Ascending aorta (tissue), 2 donors: ENCODE measurements around the gene TM4SF1. TPM values are rescaled to one million over a fixed set of nuclear protein-coding genes. Genes with fewer than 3 reads are reported as not detected.

Source experiments
- DNase-seq, 2 donors: peaks; one replicate each; pipeline ENCODE4 v3.0.0-alpha.2; 2019; ENCODE audit warnings: low spot score in 2 of 2
- H3K27ac ChIP-seq, 2 donors: fragments of 200-600 bp; sonication (generic); one replicate each; pipeline ENCODE4 v1.5.1; 2016 to 2017; ENCODE audit warnings: mild to moderate bottlenecking in 1 of 2
- H3K27me3 ChIP-seq: fragments of 200-600 bp; sonication (generic); one replicate; pipeline ENCODE4 v1.5.1; 2017
- H3K36me3 ChIP-seq, 2 donors: fragments of 200-600 bp; sonication (generic); one replicate each; pipeline ENCODE4 v1.5.1; 2016
- H3K4me1 ChIP-seq, 2 donors: fragments of 200-600 bp; sonication (generic); one replicate each; pipeline ENCODE4 v1.5.1; 2016 to 2017; ENCODE audit warnings: mild to moderate bottlenecking in 1 of 2
- H3K4me3 ChIP-seq, 2 donors: fragments of 200-600 bp; sonication (generic); one replicate each; pipeline ENCODE4 v1.5.1; 2016 to 2017; ENCODE audit warnings: mild to moderate bottlenecking in 1 of 2
- H3K9me3 ChIP-seq, 2 donors: fragments of 200-600 bp; sonication (generic); one replicate each; pipeline ENCODE4 v1.5.1; 2016
- intact Hi-C: fragments of 100-400 bp; cut with DNase I; formaldehyde crosslinking; loops from one replicate; pipeline ENCODE4 v1.15.1; 2023
- total RNA-seq: library from RNA; depleted of rRNA; stranded (reverse); fragments of >200 nt; gene quantifications from one replicate; pipeline ENCODE4 v1.1.0, GENCODE V29; 2016
- TF ChIP-seq, protein P1 (sequence below), 3 experiments: fragments of 200-600 bp in 2 of 3; fragments of 450-650 bp in 1 of 3; sonication (generic) in 2 of 3; IDR thresholded peaks; one replicate each; pipeline ENCODE4 v1.5.1; 2016 to 2019; ENCODE audit warnings: antibody characterized with exemption in 3 of 3, mild to moderate bottlenecking in 1 of 3, moderate library complexity in 1 of 3

TM4SF1 gene
- total RNA-seq, 1 donor from 2014 or later, result 487 TPM

DNA sequence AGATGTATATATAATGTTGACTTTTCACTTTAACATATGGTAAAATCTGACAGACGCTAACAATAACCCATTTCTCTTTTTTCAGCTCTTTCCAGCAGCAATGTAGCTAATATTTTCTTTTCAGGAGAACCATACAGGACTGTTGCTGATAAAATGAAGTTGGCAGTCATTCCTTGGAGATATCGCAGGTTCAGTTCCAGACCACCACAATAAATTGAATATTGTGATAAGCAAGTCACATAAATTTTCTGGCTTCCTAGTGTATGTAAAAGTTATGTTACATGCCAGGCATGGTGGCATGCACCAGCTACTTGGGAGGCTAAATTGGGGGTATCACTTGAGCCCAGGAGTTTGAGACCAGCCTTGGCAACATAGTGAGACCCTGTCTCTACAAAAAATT lies 31.9 kb upstream of the TM4SF1 start:
- Histone ChIP-seq H3K4me3 (no peak overlapping the region), H3K36me3 (no peaks in the 10 kb centered on the region), H3K27me3 (no peaks in the 10 kb centered on the region), H3K9me3 (no peaks in the 10 kb centered on the region), H3K27ac (no peak overlapping the region), H3K4me1 (peaks cover 0 to 2% of the 10 kb centered on the region in 2 donors)
- intact Hi-C loops, result no loop called here
- no peak for DNase-seq
- TF ChIP-seq, protein P1, sequence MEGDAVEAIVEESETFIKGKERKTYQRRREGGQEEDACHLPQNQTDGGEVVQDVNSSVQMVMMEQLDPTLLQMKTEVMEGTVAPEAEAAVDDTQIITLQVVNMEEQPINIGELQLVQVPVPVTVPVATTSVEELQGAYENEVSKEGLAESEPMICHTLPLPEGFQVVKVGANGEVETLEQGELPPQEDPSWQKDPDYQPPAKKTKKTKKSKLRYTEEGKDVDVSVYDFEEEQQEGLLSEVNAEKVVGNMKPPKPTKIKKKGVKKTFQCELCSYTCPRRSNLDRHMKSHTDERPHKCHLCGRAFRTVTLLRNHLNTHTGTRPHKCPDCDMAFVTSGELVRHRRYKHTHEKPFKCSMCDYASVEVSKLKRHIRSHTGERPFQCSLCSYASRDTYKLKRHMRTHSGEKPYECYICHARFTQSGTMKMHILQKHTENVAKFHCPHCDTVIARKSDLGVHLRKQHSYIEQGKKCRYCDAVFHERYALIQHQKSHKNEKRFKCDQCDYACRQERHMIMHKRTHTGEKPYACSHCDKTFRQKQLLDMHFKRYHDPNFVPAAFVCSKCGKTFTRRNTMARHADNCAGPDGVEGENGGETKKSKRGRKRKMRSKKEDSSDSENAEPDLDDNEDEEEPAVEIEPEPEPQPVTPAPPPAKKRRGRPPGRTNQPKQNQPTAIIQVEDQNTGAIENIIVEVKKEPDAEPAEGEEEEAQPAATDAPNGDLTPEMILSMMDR (IDR thresholded peaks at IDR 0.05), result no peak

GRCh38 chr3:149407898-149408297 lies 30.4 kb upstream of the TM4SF1 start:
- H3K4me3 ChIP-seq, result no peak overlapping the region
- no peak for DNase-seq
- H3K27me3 ChIP-seq, result no peaks in the 10 kb centered on the region
- TF ChIP-seq, protein P1 (IDR thresholded peaks at IDR 0.05), result no peak
- intact Hi-C loops, result no loop called here
- H3K9me3 ChIP-seq, result no peaks in the 10 kb centered on the region
- H3K27ac ChIP-seq, result no peak overlapping the region
- no peaks in the 10 kb centered on the region for H3K4me1 ChIP-seq
- H3K36me3 ChIP-seq, result no peaks in the 10 kb centered on the region

DNA sequence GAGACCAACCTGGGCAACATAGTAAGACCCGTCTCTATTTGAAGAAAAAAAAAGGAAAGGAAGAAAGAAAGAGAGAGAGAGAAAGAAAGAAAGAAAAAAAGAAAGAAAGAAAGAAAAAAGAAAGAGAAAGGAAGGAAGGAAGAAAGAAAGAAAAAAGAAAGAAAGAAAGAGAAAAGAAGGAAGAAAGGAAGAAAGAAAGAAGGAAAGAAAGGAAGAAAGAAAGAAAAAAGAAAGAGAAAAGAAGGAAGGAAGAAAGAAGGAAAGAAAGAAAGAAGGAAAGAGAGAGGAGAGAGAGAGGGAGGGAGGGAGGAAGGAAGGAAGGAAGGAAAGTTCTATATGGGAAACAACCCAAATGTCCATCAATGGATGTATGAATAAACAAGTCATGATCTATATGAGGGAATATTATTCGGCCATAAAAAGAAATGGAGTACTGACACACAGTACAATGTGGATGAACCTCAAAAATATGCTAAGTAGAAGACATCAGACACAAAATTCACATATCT lies 28.8 kb upstream of the TM4SF1 start:
- no peak for DNase-seq
- Histone ChIP-seq H3K4me1 (peaks cover 0 to 9% of the 10 kb centered on the region in 2 donors), H3K27me3 (no peaks in the 10 kb centered on the region), H3K36me3 (no peaks in the 10 kb centered on the region), H3K4me3 (no peak overlapping the region), H3K27ac (no peak overlapping the region), H3K9me3 (no peaks in the 10 kb centered on the region)
- intact Hi-C loops, result no loop called here
- TF ChIP-seq, protein P1 (IDR thresholded peaks at IDR 0.05), result no peak

GRCh38 chr3:149403443-149403842 lies 26.0 kb upstream of the TM4SF1 start:
- intact Hi-C loops, result no loop called here

DNA sequence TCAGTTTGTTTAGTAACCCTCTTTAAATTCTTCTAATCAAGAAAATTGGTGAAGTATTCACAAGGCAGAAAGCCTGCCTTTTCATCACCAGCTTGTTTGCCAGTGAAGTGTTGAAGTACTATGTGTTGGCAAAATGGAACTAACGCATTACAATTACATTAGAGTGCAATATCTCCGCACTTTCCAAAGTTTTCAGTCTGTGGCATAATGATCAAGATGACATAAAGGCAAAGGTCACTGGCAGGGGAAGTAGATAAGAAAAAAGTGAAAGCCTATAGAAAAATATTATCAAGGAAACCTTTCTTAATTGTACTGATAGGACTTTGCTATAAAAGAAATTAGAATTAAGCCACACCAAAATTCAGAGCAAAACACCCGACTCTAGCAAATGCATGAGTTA lies 25.0 kb upstream of the TM4SF1 start:
- no peak for DNase-seq
- TF ChIP-seq, protein P1 (IDR thresholded peaks at IDR 0.05), result no peak

More at GRCh38 chr3:149403443-149403842, 26.0 kb upstream of the TM4SF1 start:
- Histone ChIP-seq H3K27ac (peak overlapping the region; percentile 79 to 89), H3K9me3 (no peaks in the 10 kb centered on the region), H3K4me1 (peaks cover 0 to 11% of the 10 kb centered on the region in 2 donors), H3K36me3 (no peaks in the 10 kb centered on the region), H3K4me3 (no peak overlapping the region), H3K27me3 (no peaks in the 10 kb centered on the region)
- DNase-seq, result no peak
- TF ChIP-seq, protein P1 (IDR thresholded peaks at IDR 0.05), result no peak

DNA sequence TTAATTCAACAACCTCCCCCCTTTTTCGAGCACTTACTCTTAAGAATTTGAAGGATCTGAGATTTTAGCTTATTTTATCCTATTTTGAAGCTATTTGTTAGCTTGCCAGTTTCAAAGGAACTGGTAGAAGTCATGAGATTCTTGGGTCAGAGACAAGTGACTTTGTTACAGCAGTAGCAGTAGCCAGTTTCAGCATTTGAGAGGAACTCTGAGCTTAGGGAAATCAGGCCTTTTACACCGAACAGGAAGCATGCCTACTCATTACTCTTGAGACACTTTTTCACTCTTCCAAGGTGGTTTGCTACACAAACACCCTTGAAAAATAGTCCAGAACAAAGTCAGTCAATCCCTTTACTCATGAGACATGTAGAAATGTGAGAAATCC lies 24.5 kb upstream of the TM4SF1 start:
- H3K4me3 ChIP-seq, result no peak overlapping the region
- no peaks in the 10 kb centered on the region for H3K9me3 ChIP-seq
- TF ChIP-seq, protein P1 (IDR thresholded peaks at IDR 0.05), result no peak
- H3K27me3 ChIP-seq, result no peaks in the 10 kb centered on the region
- H3K27ac ChIP-seq, result peak overlapping the region; percentile 79 to 89
- H3K36me3 ChIP-seq, result no peaks in the 10 kb centered on the region
- intact Hi-C loops, result loop anchor here (2.0 kb wide), 1 partner anchor 71 kb away; no protein-coding TSS in a partner anchor
- no peak for DNase-seq
- H3K4me1 ChIP-seq, result peaks cover 0 to 11% of the 10 kb centered on the region in 2 donors

More for the DNA sequence above, 25.0 kb upstream of the TM4SF1 start:
- Histone ChIP-seq H3K27ac (peak overlapping the region; percentile 79 to 89), H3K4me3 (no peak overlapping the region), H3K36me3 (no peaks in the 10 kb centered on the region), H3K27me3 (no peaks in the 10 kb centered on the region), H3K9me3 (no peaks in the 10 kb centered on the region), H3K4me1 (peaks cover 0 to 11% of the 10 kb centered on the region in 2 donors)
- intact Hi-C loops, result no loop called here
